Suppressor macrophage treated with lipopolysaccharide for 1 hour (primary cell): ENCODE results near the gene NPRL2.
"Not testable (repeated sequence)": the region's sequence is repeated elsewhere in the genome, so short reads cannot be mapped to it uniquely, and the experiment has no call there.

Source experiments
- DNase-seq, 3 donors: peaks; one replicate each; pipeline ENCODE4 v3.0.0-alpha.2; 2020 to 2022

The NPRL2 gene

GRCh38 chr3:50326182-50326541 is 24.4 kb downstream of the NPRL2 start:
- no peak for DNase-seq

GRCh38 chr3:50325497-50326181 is 24.9 kb downstream of the NPRL2 start:
- no peak for DNase-seq

DNA sequence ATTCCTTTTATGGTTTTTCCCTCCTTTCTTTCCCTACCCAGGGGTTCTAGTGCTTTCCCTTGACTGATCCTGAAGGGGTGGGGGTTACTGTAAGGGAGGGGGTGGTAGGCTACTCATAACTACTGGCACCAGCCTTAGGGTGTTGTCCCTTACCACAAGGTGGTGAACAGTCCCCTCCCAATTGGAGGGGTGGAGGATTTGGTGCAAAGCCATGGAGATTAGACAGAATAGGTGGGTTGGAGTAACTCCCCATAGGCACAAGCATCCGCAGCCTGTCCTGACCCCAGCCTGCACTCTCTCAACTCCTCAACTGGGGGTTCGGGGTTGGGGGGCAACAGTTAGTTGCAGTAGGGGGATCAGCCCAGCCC is 25.5 kb downstream of the NPRL2 start:
- no peak for DNase-seq

GRCh38 chr3:50324351-50325112 is 26.0 kb downstream of the NPRL2 start:
- DNase-seq: peak; percentile 73 to 85 (median 76)

- peak in 1 of 3 donors; percentile 44 for DNase-seq
Observed at GRCh38 chr3:50323614-50324199, 26.9 kb downstream of the NPRL2 start.

DNA sequence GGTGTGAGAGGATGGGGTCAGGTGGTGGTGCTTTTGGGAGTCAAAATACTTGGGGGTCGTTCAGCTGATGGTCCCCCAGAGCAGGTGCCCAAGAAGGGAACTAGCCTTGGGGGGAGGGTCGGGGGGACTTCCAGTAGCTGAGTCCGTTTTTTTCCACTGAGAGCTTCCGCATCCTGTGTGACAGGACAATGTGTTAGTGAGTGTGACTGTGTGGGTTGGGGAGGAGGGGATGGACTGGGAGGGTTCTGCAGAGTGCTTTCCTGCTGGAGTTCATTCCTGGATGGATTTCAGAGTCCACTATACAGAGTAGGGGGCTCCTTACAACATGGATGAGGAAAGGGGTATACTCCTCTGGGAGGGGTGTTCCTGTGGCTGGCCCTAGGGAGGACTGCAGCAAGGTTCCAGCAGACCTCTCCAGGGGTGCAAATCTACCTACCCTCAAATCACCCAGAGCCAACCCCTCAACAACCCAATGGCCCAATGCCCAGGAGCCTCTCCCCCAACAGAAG is 27.4 kb downstream of the NPRL2 start:
- peak; percentile 68 to 77 (median 73) for DNase-seq

DNA sequence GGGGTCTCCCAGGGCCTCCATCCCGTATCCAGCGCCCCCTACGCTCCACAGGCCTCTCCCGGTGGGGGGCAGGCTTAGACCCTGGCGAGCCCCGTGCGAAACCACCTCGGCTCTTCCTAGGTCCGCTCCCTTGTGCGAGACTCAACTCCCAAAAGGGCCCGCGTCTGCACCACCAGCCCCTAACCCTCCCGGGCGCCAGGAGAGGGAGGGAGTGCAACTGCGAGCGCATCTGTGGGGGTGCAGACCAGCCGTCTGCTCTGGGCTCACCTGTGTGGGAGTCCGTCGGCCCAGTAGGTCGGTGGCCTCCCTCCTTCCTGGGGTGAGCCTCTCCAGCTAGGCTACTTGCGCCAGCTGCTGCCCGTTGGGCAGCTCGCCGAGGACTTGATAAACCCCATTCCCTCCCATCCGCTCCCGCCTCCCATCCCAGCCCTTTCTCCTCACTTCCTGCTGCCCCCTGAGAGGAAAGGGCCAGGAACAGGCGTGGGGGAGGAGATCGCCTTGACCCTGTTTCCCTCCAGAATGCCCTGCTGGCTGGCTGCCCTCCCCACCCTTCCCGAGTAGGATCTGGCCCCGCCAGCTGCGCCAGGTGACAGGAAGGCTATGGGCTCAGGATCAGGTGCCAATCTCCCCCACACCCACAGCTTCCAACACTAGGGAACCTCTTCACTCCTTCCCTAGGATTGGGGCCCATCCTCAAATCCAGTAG is 28.0 kb downstream of the NPRL2 start, which contains the start of gene HYAL2:
HYAL2 (minus strand) TSS at position 360 of the 706 bp plus-strand sequence. CDS start 2,256 bp downstream, outside the sequence.
- DNase-seq: no peak

GRCh38 chr3:50322115-50322385 is 28.5 kb downstream of the NPRL2 start:
- DNase-seq: no peak

DNA sequence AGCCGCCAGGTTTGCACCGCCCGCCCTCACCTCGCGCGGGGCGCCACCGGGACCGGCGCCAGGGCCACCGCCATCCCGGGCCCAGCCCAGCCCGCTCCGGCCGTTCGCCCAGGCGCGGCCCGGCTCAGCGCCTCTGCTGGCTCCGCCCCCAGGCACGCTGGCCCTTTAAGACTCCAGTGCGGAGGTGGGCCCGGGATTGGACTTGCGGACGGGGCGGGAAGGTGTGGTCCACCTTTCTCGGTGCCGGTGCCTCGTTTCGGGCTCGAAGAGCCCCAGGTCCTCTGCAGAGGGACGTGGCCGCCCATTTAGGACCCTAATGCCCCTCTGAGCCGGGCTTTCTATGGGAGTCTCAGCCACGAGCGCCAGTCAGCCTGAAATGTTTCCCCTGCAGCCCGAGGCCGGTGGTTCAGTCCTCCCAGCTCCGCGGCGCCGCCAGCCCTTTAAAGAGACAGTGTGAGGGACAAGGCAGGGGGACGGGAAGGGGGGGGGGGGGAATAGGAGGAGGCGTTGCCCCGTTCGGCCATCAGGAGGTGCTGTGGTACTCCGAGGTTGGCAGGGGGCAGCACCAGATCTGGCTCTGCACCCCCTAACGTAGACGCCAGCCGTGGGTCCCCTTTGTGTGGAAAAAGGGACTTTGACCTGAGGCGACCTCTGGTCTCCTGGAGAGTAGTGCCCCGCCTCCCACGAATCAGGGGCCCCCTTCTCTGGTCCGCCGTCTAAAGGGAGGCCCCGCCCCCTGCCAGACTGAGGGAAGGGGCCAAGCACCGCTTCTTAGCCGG is 29.1 kb downstream of the NPRL2 start:
- DNase-seq: peak; percentile 86 to 95 (median 92)

DNA sequence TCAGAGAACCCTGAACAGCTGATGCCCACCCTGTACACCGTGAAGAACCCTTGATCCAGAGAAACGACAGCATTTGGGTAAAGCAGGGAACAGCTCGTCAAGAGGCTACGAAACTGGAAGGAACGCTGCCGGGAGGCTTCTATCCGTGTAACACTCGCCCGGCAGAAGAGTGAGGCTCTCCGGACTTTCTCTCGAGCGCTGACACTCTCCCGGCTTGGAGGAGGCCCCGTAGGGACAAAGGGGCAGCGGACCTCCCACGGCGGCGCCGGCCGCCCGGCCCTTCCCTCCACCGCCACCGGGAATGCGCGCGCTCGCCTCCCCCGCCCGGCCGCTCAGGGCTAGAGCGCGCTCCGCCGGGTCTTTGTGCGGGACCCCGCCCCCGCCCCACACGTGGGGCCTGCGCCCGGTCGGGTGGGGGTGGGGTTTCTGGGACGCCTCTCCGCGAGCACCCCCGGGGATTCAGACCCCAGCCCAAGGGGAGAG is 29.7 kb downstream of the NPRL2 start:
- peak; percentile 62 to 90 (median 77) for DNase-seq

- DNase-seq: no peak
Observed at GRCh38 chr3:50319894-50320625, 30.5 kb downstream of the NPRL2 start.

DNA sequence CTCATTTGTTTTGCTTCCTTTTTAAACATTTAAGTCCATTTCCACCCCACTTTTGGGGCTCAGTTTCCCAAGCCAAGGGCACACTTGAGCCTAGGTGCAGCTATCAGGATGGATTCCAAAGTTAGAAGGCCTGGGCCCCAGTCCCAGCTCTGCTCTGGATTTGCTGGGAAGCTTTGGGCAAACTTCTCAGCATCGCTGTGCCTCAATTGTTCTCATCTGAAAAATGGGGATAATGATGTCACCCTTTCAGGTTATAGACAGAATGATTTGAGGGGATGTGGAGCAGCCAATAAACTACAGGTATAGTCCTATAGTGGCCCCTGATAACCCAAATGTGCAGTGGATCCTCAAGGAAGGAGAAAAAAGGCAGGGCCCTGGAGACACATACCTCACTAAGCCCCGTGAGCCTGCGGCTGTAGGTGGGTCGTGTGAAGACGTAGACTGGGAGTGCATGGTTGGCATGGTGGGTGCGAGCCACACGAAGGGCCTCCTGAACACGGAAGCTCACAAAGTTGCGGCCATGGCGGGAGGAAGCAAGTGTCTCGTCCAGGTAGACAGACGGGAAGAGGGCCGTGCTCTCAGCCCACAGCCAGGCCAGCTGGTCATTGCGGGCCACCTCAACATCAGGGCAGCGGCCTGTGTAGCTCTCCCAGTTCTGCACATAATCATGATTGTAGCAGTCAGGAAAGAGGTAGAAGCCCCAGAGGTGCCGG is 31.2 kb downstream of the NPRL2 start:
- no peak for DNase-seq

DNA sequence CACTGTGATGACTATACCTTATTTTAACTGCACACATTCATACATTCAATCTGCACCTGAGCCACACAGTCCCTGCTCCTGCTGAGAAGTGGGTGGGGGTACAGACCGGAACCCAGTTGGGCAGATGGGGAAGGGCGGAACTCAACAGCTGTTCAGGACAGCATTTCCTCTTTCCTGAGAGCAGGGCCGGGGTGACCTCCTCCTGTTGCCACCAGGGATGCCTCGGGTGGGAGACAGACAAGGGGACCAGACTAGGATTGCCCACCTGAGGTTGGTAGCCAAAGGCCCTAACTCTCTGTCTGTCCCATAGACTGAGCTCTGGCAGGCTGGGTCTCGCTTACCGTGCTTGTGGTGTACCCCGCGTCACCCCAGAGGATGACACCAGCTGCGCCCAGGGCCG is 32.0 kb downstream of the NPRL2 start:
- DNase-seq: peak; percentile 35 to 44 (median 39)

GRCh38 chr3:50318163-50318562 is 32.4 kb downstream of the NPRL2 start:
- DNase-seq: no peak

GRCh38 chr3:50317300-50317699 is 33.3 kb downstream of the NPRL2 start:
- DNase-seq: no peak

- DNase-seq: no peak
Observed at GRCh38 chr3:50316657-50317242, 33.8 kb downstream of the NPRL2 start.

DNA sequence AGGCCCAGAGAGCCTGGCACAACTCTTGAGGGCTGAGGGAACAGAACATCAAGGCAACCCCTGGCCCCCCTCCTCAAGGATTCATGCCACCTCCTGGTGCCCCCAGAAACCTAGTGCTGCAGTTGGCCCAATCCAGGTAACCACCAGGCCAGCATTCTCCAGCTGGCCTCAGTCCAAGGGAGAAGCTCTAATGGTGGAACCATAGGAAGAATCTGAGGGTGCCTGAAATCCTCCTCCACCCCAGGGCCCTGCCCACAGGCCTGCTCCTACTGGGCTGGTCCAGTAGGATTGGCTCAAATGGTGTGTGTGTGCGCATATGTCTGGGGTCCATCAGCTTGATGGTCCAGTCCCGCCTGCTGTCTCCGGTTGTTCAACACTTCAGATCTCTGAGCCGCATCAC is 35.8 kb downstream of the NPRL2 start:
- DNase-seq: no peak

DNA sequence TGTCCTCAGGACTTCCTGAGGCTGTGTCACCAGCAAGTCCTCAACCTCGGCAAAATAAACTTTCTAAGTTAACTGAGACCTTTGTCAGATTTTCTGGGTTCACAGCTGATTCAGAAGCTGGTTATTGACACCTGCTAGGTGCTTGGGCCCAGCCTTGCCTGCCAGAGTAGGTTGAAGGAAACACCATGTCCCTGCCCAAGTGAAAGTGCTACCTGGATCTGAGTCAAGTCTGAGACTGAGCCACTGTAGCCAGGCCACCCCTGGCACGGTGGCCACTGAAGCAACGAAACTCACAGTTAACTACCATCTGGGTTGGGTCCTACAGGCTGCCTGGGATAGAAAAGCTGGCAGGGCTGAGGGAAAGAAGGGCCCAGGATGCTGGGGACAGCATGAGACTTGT is 36.2 kb downstream of the NPRL2 start:
- DNase-seq: no peak

DNA sequence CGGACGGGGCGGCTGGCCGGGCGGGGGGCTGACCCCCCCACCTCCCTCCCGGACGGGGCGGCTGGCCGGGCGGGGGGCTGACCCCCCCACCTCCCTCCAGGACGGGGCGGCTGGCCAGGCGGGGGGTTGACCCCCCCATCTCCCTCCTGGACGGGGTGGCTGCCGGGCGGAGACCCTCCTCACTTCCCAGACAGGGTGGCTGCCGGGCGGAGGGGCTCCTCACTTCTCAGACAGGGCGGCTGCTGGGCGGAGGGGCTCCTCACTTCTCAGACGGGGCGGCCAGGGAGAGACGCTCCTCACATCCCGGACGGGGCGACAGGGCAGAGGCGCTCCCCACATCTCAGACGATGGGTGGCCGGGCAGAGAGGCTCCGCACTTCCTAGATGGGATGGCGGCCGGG is 38.5 kb downstream of the NPRL2 start:
- DNase-seq: not testable (repeated sequence)

- DNase-seq: peak in 1 of 3 donors; percentile 29
Observed at GRCh38 chr3:50304601-50305000, 46.0 kb downstream of the NPRL2 start.
